K562 (cell line): ENCODE results near the gene PICK1. TPM values are rescaled to one million over a fixed set of nuclear protein-coding genes. Genes with fewer than 3 reads are reported as not detected.

Source experiments
- CHD7 ChIP-seq: fragments of 200-600 bp; sonication (generic); IDR thresholded peaks from one replicate; pipeline ENCODE4 v1.6.1; 2012; ENCODE audit warnings: mild to moderate bottlenecking, low read depth, low read length, inconsistent platforms
- NCOA1 ChIP-seq: fragments of 450-650 bp; IDR thresholded peaks from 2 replicates; pipeline ENCODE4 v1.6.1; 2016; ENCODE audit warnings: low read depth
- PHF20 ChIP-seq: fragments of 450-650 bp; IDR thresholded peaks from 2 replicates; pipeline ENCODE4 v1.6.1; 2018; ENCODE audit not compliant: partially characterized antibody
- ZBTB40 ChIP-seq, 2 experiments: fragments of 450-650 bp in 1 of 2; sonication (generic) in 1 of 2; formaldehyde crosslinking in 1 of 2; IDR thresholded peaks; 2 replicates each; pipeline versions ENCODE4 v1.7.1 to v1.9.0; 2016 to 2022; ENCODE audit warnings: inconsistent platforms in 1 of 2, mild to moderate bottlenecking in 1 of 2, missing genetic modification reagents in 1 of 2
- polyA plus RNA-seq, 8 experiments: library from polyadenylated mRNA; depleted of rRNA in 4 of 8; stranded (reverse) in 5 of 8; unstranded in 3 of 8; fragments of >200 nt; fragmentation: Nextera tagmentation in 2 of 8; fragmentation: Illumina TruSeq in 1 of 8; extraction: Ambion mirVana in 2 of 8; extraction: Trizol in 1 of 8; gene quantifications; 2 replicates each; pipeline versions ENCODE4 v1.2.1 to v1.2.3, GENCODE V29; 2011 to 2014; ENCODE audit warnings: inconsistent platforms in 1 of 8, missing spikeins in 1 of 8
- total RNA-seq, 7 experiments: library from RNA; depleted of rRNA in 6 of 7; stranded (reverse); fragments of >200 nt in 6 of 7; fragmentation: Illumina TruSeq in 2 of 7; extraction: Trizol in 2 of 7; gene quantifications; 2 replicates each; pipeline versions ENCODE4 v1.2.1 to v1.2.3, GENCODE V29; 2011 to 2021; ENCODE audit warnings: low replicate concordance in 1 of 7

PICK1 gene
- total and polyA plus RNA-seq, 9 of the 15 experiments (the other 6 are each of a cell fraction or from before 2014, with no cell fraction given): 0.06 to 11.0 (median 7.9) TPM; not detected in 1

- TF ChIP-seq ZBTB40 (IDR thresholded peaks at IDR 0.05) (peak; percentile 44; the same call in 1 of the 2 replicates), ZBTB40 (CRISPR knock-in tag; IDR thresholded peaks at IDR 0.05) (no peak), NCOA1 (peak; percentile 17; the same call in 1 of the 2 replicates), CHD7 (no peak), PHF20 (no peak)
Observed at GRCh38 chr22:38016182-38017151, 40.7 kb upstream of the PICK1 start (continued).
